GM12878 (cell line): ENCODE data around the gene WDFY3. TPM values are rescaled to one million over a fixed set of nuclear protein-coding genes. Genes with fewer than 3 reads are reported as not detected.

Experiments used
- ATAC-seq: fragments of 200-7000 bp; cut with Tn5 transposase; 3 replicates; pipeline ENCODE4 v1.9.1; 2020; ENCODE audit warnings: mild to moderate bottlenecking, moderate library complexity
- BruUV-seq: library from RNA; stranded (reverse); fragments of 400-500 nt; replicated peaks from 2 replicates; lab custom pipeline; 2021; lab: Mats Ljungman, UMichigan
- CTCF ChIA-PET: fragments of 300-600 bp; sonication (Branson Sonifier 250); formaldehyde crosslinking; extraction: SDS; loops from one replicate; lab custom pipeline; 2021; ENCODE audit warnings: inconsistent platforms; lab: Yijun Ruan, JAX
- POLR2A ChIA-PET: fragments of 350-600 bp; formaldehyde crosslinking; extraction: SDS; loops from one replicate; lab custom pipeline; 2021; ENCODE audit warnings: inconsistent platforms; lab: Charles Lee
- RAD21 ChIA-PET: fragments of 300-600 bp; sonication (Branson Sonifier 250); formaldehyde crosslinking; loops from one replicate; lab custom pipeline; 2023; ENCODE audit warnings: antibody characterized with exemption; ENCODE audit not compliant: unreplicated experiment; lab: Charles Lee
- SMC1A ChIA-PET: fragments of 300-600 bp; sonication (Branson Sonifier 250); formaldehyde crosslinking; loops from one replicate; lab custom pipeline; 2023; ENCODE audit not compliant: unreplicated experiment, uncharacterized antibody; lab: Charles Lee
- DNase-seq: peaks from one replicate; pipeline ENCODE4 v3.0.0-alpha.2; 2011; ENCODE audit warnings: low read depth, low spot score
- FAIRE-seq: peaks from 3 replicates; lab custom pipeline; 2011; peaks lifted over from hg19 to GRCh38; lab: Jason Lieb, UNC
- H2AFZ ChIP-seq: 2 replicates; pipeline ENCODE4 v1.6.0; 2011; ENCODE audit warnings: low read depth, low read length, control low read depth; ENCODE audit not compliant: control insufficient read depth
- H3K27ac ChIP-seq: 2 replicates; pipeline ENCODE4 v1.5.1; 2011; ENCODE audit warnings: control low read depth; ENCODE audit not compliant: control insufficient read depth, insufficient read depth
- H3K27me3 ChIP-seq, 2 experiments: replicated peaks in 1 of 2; 2 replicates each; pipeline versions ENCODE4 v1.6.0 to v1.6.1; 2011; ENCODE audit warnings: low read length in 1 of 2; ENCODE audit not compliant: control insufficient read depth in 2 of 2, insufficient read depth in 2 of 2
- H3K36me3 ChIP-seq, 2 experiments: 2 replicates each; pipeline ENCODE4 v1.5.1; 2011; ENCODE audit warnings: low read length in 1 of 2; ENCODE audit not compliant: control insufficient read depth in 2 of 2, insufficient read depth in 2 of 2
- H3K4me1 ChIP-seq: 2 replicates; pipeline ENCODE4 v1.6.1; 2011; ENCODE audit warnings: mild to moderate bottlenecking, low read length, moderate library complexity, mixed read lengths; ENCODE audit not compliant: control insufficient read depth, insufficient read depth
- H3K4me2 ChIP-seq: 2 replicates; pipeline ENCODE4 v1.6.0; 2011; ENCODE audit warnings: control low read depth; ENCODE audit not compliant: control insufficient read depth, insufficient read depth
- H3K4me3 ChIP-seq: fragments of 200-600 bp; sonication (generic); 2 replicates; pipeline ENCODE4 v1.5.1; 2016
- H3K79me2 ChIP-seq: 2 replicates; pipeline ENCODE4 v1.6.0; 2011; ENCODE audit warnings: low read length; ENCODE audit not compliant: control insufficient read depth, insufficient read depth
- H3K9ac ChIP-seq: 2 replicates; pipeline ENCODE4 v1.8.0; 2011; ENCODE audit warnings: low read length, control low read depth, mixed read lengths; ENCODE audit not compliant: control insufficient read depth, insufficient read depth
- H3K9me3 ChIP-seq: replicated peaks from 3 replicates; pipeline ENCODE4 v1.5.1; 2011; ENCODE audit warnings: mild to moderate bottlenecking, low read length; ENCODE audit not compliant: control insufficient read depth, insufficient read depth
- H4K20me1 ChIP-seq: 2 replicates; pipeline ENCODE4 v1.6.0; 2011; ENCODE audit not compliant: control insufficient read depth, insufficient read depth
- ATF7 ChIP-seq: fragments of 450-650 bp; IDR thresholded peaks from 2 replicates; pipeline ENCODE4 v1.6.1; 2016; ENCODE audit warnings: low read depth, mild to moderate bottlenecking
- CHD1 ChIP-seq: IDR thresholded peaks from 2 replicates; pipeline ENCODE4 v1.6.1; 2012; ENCODE audit warnings: low read depth, low read length, improper control_type of control experiment
- ETV6 ChIP-seq, 2 experiments: fragments of 450-650 bp in 1 of 2; IDR thresholded peaks in 1 of 2; conservative IDR thresholded peaks in 1 of 2; 2 replicates each; pipeline ENCODE4 v1.6.1; 2014; ENCODE audit warnings: antibody characterized with exemption in 1 of 2, borderline replicate concordance in 1 of 2, low read depth in 1 of 2, mild to moderate bottlenecking in 1 of 2, moderate library complexity in 1 of 2
- MTA3 ChIP-seq: IDR thresholded peaks from 2 replicates; pipeline ENCODE4 v1.6.1; 2012; ENCODE audit warnings: low read length, inconsistent platforms, borderline replicate concordance
- SREBF1 ChIP-seq: IDR thresholded peaks from 2 replicates; pipeline ENCODE4 v1.6.1; 2012; ENCODE audit warnings: mild to moderate bottlenecking, low read length
- TCF12 ChIP-seq: IDR thresholded peaks from 2 replicates; pipeline ENCODE4 v1.6.1; 2011; ENCODE audit warnings: low read depth, mild to moderate bottlenecking, low read length
- YY1 ChIP-seq: IDR thresholded peaks from 2 replicates; pipeline ENCODE4 v1.6.1; 2011; ENCODE audit warnings: low read depth, mild to moderate bottlenecking, low read length
- ZNF274 ChIP-seq: IDR thresholded peaks from one replicate; pipeline ENCODE4 v1.8.0; 2011; ENCODE audit not compliant: insufficient read length, insufficient read depth
- ZZZ3 ChIP-seq: IDR thresholded peaks from 2 replicates; pipeline ENCODE4 v1.6.1; 2011; ENCODE audit warnings: low read depth; ENCODE audit not compliant: control insufficient read depth, insufficient read length
- WGBS: methylation state at CpG from one replicate; pipeline ENCODE4 v1.1.6; 2016; ENCODE audit warnings: low lambda C conversion rate; ENCODE audit not compliant: insufficient replicate concordance, insufficient coverage; ENCODE audit errors: missing lambda C conversion rate; 5-methylcytosine and 5-hydroxymethylcytosine counted together
- in situ Hi-C: fragments of 300-500 bp; cut with MboI; formaldehyde crosslinking; loops from 9 replicates; pipeline ENCODE4 v1.14.3; 2018; ENCODE audit warnings: mixed read lengths
- intact Hi-C: fragments of 100-400 bp; cut with micrococcal nuclease; formaldehyde crosslinking; loops from one replicate; pipeline ENCODE4 v1.14.2; 2022; ENCODE audit not compliant: unreplicated experiment
- polyA plus RNA-seq, 11 experiments: library from polyadenylated mRNA; depleted of rRNA in 4 of 11; unstranded in 6 of 11; stranded (reverse) in 5 of 11; fragments of >200 nt; fragmentation: Nextera tagmentation in 4 of 11; fragmentation: Illumina TruSeq in 1 of 11; extraction: Ambion mirVana in 4 of 11; extraction: Trizol in 1 of 11; gene quantifications; 1 replicate in 1 of 11; 2 replicates in 10 of 11; pipeline versions ENCODE4 v1.2.1 to v1.2.3, GENCODE V29; 2011 to 2016; ENCODE audit warnings: inconsistent platforms in 2 of 11, missing spikeins in 2 of 11, low read depth in 1 of 11
- total RNA-seq, 4 experiments: library from RNA; depleted of rRNA in 3 of 4; stranded (reverse); fragments of >200 nt in 3 of 4; fragmentation: Illumina TruSeq in 1 of 4; extraction: Trizol in 1 of 4; gene quantifications; 2 replicates each; pipeline versions ENCODE4 v1.2.1 to v1.2.3, GENCODE V29; 2013 to 2021
- TF ChIP-seq, protein P1 (sequence below): fragments of 450-650 bp; IDR thresholded peaks from 2 replicates; pipeline ENCODE4 v1.6.1; 2017; ENCODE audit warnings: mild to moderate bottlenecking, moderate library complexity
- TF ChIP-seq, protein P2 (sequence below): IDR thresholded peaks from 2 replicates; pipeline ENCODE4 v1.6.1; 2012; ENCODE audit warnings: low read depth, low read length, improper control_type of control experiment
- TF ChIP-seq, protein P3 (sequence below): fragments of 450-650 bp; IDR thresholded peaks from 2 replicates; pipeline ENCODE4 v1.6.1; 2017; ENCODE audit warnings: antibody characterized with exemption, mild to moderate bottlenecking, moderate library complexity

Gene WDFY3
- total and polyA plus RNA-seq, 10 of the 15 experiments (the other 5 are each of a cell fraction or from before 2014, with no cell fraction given): 0.01 to 0.23 (median 0.12) TPM; not detected in 2

DNA sequence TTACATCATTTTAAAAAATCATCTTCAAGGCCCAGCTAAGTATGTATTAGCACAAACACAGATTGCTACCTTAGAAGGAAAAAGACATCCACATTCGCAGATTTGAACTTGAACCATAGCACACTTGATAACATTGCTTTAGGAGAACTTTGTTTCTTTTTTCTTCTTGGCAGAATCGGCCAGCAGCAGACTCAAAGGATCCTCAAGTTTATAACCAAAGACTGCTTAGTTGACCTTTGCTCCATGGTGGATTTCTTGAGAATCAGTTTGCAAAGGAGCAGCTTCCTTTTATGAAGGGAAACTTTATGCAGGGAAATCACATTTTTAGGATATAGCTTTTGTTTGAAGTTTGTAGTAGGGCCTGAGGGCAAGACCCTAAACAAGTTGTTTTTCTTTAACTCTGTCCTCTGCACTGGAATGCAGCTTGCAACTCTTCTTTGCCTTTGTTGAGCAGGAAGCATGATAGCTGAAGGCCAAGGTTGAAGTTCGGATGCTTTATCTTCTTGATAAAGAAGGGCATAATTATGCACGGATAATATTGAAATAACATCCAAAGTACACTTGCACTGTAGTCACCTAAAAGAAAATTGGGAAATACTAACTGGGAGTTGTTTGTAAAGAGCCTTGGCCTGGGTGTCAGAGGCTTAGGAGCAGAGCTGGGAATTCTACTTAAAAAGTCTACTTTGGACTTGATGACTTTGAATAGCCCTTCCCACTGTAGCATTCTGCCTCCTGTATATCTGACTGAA, 305.1 kb downstream of the WDFY3 start:
- RAD21 ChIA-PET: no interaction called here

More for the DNA sequence above, 305.1 kb downstream of the WDFY3 start:
- CTCF ChIA-PET: no interaction called here
- no peaks in the 10 kb centered on the region for H3K27me3 ChIP-seq
- H3K27ac ChIP-seq: no peak overlapping the region
- H3K79me2 ChIP-seq: no peaks in the 10 kb centered on the region
- no peak overlapping the region for H3K9ac ChIP-seq
- no peak for FAIRE-seq
- in situ Hi-C loops: no loop called here
- POLR2A ChIA-PET: no interaction called here
- SMC1A ChIA-PET: no interaction called here
- no peak for DNase-seq
- H3K36me3 ChIP-seq: no peaks in the 10 kb centered on the region
- H3K4me1 ChIP-seq: no peaks in the 10 kb centered on the region
- H3K9me3 ChIP-seq: no peaks in the 10 kb centered on the region
- no peaks in the 10 kb centered on the region for H4K20me1 ChIP-seq
- no peak overlapping the region for H3K4me2 ChIP-seq
- TF ChIP-seq ZNF274: no peak
- TF ChIP-seq, protein P1, sequence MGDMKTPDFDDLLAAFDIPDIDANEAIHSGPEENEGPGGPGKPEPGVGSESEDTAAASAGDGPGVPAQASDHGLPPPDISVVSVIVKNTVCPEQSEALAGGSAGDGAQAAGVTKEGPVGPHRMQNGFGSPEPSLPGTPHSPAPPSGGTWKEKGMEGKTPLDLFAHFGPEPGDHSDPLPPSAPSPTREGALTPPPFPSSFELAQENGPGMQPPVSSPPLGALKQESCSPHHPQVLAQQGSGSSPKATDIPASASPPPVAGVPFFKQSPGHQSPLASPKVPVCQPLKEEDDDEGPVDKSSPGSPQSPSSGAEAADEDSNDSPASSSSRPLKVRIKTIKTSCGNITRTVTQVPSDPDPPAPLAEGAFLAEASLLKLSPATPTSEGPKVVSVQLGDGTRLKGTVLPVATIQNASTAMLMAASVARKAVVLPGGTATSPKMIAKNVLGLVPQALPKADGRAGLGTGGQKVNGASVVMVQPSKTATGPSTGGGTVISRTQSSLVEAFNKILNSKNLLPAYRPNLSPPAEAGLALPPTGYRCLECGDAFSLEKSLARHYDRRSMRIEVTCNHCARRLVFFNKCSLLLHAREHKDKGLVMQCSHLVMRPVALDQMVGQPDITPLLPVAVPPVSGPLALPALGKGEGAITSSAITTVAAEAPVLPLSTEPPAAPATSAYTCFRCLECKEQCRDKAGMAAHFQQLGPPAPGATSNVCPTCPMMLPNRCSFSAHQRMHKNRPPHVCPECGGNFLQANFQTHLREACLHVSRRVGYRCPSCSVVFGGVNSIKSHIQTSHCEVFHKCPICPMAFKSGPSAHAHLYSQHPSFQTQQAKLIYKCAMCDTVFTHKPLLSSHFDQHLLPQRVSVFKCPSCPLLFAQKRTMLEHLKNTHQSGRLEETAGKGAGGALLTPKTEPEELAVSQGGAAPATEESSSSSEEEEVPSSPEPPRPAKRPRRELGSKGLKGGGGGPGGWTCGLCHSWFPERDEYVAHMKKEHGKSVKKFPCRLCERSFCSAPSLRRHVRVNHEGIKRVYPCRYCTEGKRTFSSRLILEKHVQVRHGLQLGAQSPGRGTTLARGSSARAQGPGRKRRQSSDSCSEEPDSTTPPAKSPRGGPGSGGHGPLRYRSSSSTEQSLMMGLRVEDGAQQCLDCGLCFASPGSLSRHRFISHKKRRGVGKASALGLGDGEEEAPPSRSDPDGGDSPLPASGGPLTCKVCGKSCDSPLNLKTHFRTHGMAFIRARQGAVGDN: no peak
- TF ChIP-seq, protein P2, sequence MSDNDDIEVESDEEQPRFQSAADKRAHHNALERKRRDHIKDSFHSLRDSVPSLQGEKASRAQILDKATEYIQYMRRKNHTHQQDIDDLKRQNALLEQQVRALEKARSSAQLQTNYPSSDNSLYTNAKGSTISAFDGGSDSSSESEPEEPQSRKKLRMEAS: no peak
- TF ChIP-seq CHD1: no peak
- TF ChIP-seq ETV6 (conservative IDR thresholded peaks at IDR 0.05 in 1 of 2, IDR thresholded peaks at IDR 0.05 in 1 of 2; ENCODE audit: borderline replicate concordance in 1 of 2, low read depth in 1 of 2): no peak
- TF ChIP-seq, protein P3, sequence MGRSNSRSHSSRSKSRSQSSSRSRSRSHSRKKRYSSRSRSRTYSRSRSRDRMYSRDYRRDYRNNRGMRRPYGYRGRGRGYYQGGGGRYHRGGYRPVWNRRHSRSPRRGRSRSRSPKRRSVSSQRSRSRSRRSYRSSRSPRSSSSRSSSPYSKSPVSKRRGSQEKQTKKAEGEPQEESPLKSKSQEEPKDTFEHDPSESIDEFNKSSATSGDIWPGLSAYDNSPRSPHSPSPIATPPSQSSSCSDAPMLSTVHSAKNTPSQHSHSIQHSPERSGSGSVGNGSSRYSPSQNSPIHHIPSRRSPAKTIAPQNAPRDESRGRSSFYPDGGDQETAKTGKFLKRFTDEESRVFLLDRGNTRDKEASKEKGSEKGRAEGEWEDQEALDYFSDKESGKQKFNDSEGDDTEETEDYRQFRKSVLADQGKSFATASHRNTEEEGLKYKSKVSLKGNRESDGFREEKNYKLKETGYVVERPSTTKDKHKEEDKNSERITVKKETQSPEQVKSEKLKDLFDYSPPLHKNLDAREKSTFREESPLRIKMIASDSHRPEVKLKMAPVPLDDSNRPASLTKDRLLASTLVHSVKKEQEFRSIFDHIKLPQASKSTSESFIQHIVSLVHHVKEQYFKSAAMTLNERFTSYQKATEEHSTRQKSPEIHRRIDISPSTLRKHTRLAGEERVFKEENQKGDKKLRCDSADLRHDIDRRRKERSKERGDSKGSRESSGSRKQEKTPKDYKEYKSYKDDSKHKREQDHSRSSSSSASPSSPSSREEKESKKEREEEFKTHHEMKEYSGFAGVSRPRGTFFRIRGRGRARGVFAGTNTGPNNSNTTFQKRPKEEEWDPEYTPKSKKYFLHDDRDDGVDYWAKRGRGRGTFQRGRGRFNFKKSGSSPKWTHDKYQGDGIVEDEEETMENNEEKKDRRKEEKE: no peak
- TF ChIP-seq MTA3: no peak
- TF ChIP-seq SREBF1: no peak
- no peak for TF ChIP-seq ATF7
- no peak for TF ChIP-seq ZZZ3
- no peak for TF ChIP-seq YY1
- no peak for TF ChIP-seq TCF12
- no peak overlapping the region for H2AFZ ChIP-seq
- no TSS peak for BruUV-seq
- H3K4me3 ChIP-seq: no peak overlapping the region
- intact Hi-C loops: no loop called here
- WGBS: 2% methylated on average over 4 of the region's 4 CpGs
- no peak for ATAC-seq
